GM18511 (cell line): ENCODE measurements around the gene ECHDC3.
"Not testable (repeated sequence)": the region's sequence is repeated elsewhere in the genome, so short reads cannot be mapped to it uniquely, and the experiment has no call there.

ENCODE experiments used
- ATAC-seq: cut with Tn5 transposase; IDR thresholded peaks from one replicate; pipeline ENCODE4 v1.9.1; 2021; ENCODE audit warnings: mild to moderate bottlenecking, moderate library complexity; ENCODE audit not compliant: unreplicated experiment

ECHDC3 gene

GRCh38 chr10:11715815-11716494 lies 26.2 kb upstream of the ECHDC3 start:
- no peak for ATAC-seq

GRCh38 chr10:11716686-11717085 lies 25.5 kb upstream of the ECHDC3 start:
- ATAC-seq: no peak

- no peak for ATAC-seq
Observed at GRCh38 chr10:11719496-11720259, 22.5 kb upstream of the ECHDC3 start.

- ATAC-seq: no peak
Observed at GRCh38 chr10:11720260-11720741, 21.9 kb upstream of the ECHDC3 start.

GRCh38 chr10:11721806-11722205 lies 20.4 kb upstream of the ECHDC3 start:
- no peak for ATAC-seq

- ATAC-seq: no peak
Observed at GRCh38 chr10:11723359-11723758, 18.8 kb upstream of the ECHDC3 start.

- ATAC-seq: peak; percentile 84
Observed at GRCh38 chr10:11724938-11725776, 17.0 kb upstream of the ECHDC3 start.

GRCh38 chr10:11725912-11726311 lies 16.3 kb upstream of the ECHDC3 start:
- ATAC-seq: no peak

GRCh38 chr10:11727563-11727962 lies 14.6 kb upstream of the ECHDC3 start:
- no peak for ATAC-seq

- ATAC-seq: no peak
Observed at GRCh38 chr10:11728353-11728752, 13.8 kb upstream of the ECHDC3 start.

GRCh38 chr10:11729790-11730315 lies 12.3 kb upstream of the ECHDC3 start:
- ATAC-seq: no peak

GRCh38 chr10:11730779-11731178 lies 11.4 kb upstream of the ECHDC3 start:
- no peak for ATAC-seq

- ATAC-seq: not testable (repeated sequence)
Observed at GRCh38 chr10:11736767-11737166, 5.4 kb upstream of the ECHDC3 start.

- ATAC-seq: not testable (repeated sequence)
Observed at GRCh38 chr10:11737258-11738032, 4.7 kb upstream of the ECHDC3 start.

GRCh38 chr10:11740907-11741306 lies 1.3 kb upstream of the ECHDC3 start:
- no peak for ATAC-seq

- no peak for ATAC-seq
Observed at GRCh38 chr10:11741608-11742007, 574 bp upstream of the ECHDC3 start.

GRCh38 chr10:11742779-11743298 lies 657 bp downstream of the ECHDC3 start:
- ATAC-seq: no peak

GRCh38 chr10:11743461-11744338 lies 1.5 kb downstream of the ECHDC3 start:
- ATAC-seq: no peak

- no peak for ATAC-seq
Observed at GRCh38 chr10:11745045-11745444, 2.9 kb downstream of the ECHDC3 start.
